ENCODE data around the gene DNAJC18. TPM values are rescaled to one million over a fixed set of nuclear protein-coding genes. Genes with fewer than 3 reads are reported as not detected.

Gene DNAJC18
- total and polyA plus RNA-seq, 4 donors = 0.66 to 1.8 (median 0.83) TPM

DNA sequence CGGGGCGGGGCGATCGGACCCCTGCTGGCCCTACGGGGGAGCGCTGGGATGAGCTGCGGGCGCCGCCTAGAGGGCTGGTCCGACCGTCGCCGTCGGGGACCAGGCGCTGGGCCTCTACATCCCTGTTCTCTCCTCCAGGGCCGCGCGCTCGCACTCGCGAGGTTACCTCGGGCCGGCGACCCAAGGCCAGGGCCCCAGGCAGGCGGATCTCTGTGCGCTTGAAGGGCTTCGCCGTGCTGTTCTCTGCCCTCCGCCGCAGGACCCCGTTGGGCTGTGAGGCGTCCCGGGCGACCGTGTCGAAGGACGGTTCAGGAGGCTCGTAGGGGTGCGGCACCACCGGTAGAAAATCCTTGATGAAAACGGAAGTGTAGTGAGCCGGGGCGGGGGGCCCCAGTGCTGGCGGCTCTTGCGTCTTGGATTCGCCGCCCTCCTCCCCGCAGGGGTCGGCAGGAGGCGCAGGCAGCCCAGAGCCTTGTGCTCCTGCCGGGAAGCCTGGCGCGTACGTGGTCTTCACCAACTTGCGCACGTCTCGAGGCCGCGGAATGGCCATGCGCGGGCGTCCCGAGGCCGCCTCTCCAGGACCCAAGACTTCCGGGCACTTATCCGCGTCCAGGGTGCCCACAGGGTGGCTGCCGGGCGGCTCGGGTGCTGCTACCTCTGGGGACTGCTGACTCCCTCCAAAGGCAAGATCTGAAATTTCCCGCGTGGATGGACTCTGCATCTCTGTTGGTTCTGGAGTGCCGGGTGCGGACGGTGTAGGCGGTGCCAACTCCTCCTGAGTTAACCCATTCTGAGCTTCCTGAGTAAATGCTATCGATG lies 46.4 kb downstream of the DNAJC18 start:
- Histone ChIP-seq H3K36me3 (ENCODE audit: control insufficient read depth in 4 of 4, insufficient read depth in 3 of 4, low read depth in 1 of 4, low read length in 3 of 4) (peaks cover 0 to 1% (median 0%) of the 10 kb centered on the region in 4 donors), H3K27me3 (ENCODE audit: control insufficient read depth in 4 of 4, insufficient read depth in 4 of 4, low read length in 3 of 4) (peaks cover 0 to 3% (median 0%) of the 10 kb centered on the region in 4 donors), H3K9ac (ENCODE audit: low read depth in 1 of 2, low read length in 2 of 2) (no peak overlapping the region), H3K4me1 (ENCODE audit: control insufficient read depth in 4 of 4, insufficient read depth in 4 of 4, low read length in 3 of 4) (peaks cover 9 to 19% (median 17%) of the 10 kb centered on the region in 4 donors), H3K4me3 (ENCODE audit: low read depth in 1 of 3, low read length in 3 of 3) (peak overlapping the region in 2 of 3 donors; percentile 53 to 59), H3K9me3 (ENCODE audit: control insufficient read depth in 4 of 4, low read length in 3 of 4) (no peaks in the 10 kb centered on the region), H3K27ac (ENCODE audit: low read depth in 1 of 2, low read length in 2 of 2) (no peak overlapping the region)
- no peak for TF ChIP-seq NR2F2 (IDR thresholded peaks at IDR 0.05)
- TF ChIP-seq RAD21 (IDR thresholded peaks at IDR 0.05) = peak; percentile 44 to 58
- TF ChIP-seq, protein P1, sequence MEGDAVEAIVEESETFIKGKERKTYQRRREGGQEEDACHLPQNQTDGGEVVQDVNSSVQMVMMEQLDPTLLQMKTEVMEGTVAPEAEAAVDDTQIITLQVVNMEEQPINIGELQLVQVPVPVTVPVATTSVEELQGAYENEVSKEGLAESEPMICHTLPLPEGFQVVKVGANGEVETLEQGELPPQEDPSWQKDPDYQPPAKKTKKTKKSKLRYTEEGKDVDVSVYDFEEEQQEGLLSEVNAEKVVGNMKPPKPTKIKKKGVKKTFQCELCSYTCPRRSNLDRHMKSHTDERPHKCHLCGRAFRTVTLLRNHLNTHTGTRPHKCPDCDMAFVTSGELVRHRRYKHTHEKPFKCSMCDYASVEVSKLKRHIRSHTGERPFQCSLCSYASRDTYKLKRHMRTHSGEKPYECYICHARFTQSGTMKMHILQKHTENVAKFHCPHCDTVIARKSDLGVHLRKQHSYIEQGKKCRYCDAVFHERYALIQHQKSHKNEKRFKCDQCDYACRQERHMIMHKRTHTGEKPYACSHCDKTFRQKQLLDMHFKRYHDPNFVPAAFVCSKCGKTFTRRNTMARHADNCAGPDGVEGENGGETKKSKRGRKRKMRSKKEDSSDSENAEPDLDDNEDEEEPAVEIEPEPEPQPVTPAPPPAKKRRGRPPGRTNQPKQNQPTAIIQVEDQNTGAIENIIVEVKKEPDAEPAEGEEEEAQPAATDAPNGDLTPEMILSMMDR (IDR thresholded peaks at IDR 0.05; ENCODE audit: low read depth, low read length, missing input control) = peak; percentile 48
- WGBS = 6% methylated on average over 77 of the region's 77 CpGs
- peak; percentile 55 for DNase-seq (ENCODE audit: low spot score)

DNA sequence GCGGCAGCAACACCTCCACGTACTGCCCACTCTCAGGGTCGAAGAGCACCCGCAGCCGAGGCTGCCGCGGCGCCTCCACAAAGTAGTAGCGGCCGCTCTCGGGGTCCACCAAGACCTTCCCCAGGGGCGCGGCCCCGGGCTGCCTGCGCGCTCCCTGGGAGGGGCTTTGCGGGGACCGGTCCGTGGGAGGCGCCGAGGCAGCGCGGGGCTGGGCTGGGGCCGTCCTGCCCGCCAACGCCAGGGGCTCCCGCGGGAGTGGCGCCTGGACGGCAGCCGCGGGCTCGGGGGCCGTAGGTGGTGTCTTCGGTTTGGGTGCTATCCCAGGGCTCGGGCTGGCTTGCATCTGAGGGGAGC lies 47.0 kb downstream of the DNAJC18 start:
- Histone ChIP-seq H3K9me3 (ENCODE audit: control insufficient read depth in 4 of 4, low read length in 3 of 4) (no peaks in the 10 kb centered on the region), H3K36me3 (ENCODE audit: control insufficient read depth in 4 of 4, insufficient read depth in 3 of 4, low read depth in 1 of 4, low read length in 3 of 4) (peaks cover 0 to 1% (median 0%) of the 10 kb centered on the region in 4 donors), H3K27me3 (ENCODE audit: control insufficient read depth in 4 of 4, insufficient read depth in 4 of 4, low read length in 3 of 4) (peaks cover 0 to 3% (median 0%) of the 10 kb centered on the region in 4 donors), H3K4me3 (ENCODE audit: low read depth in 1 of 3, low read length in 3 of 3) (peak overlapping the region in 1 of 3 donors; percentile 13), H3K4me1 (ENCODE audit: control insufficient read depth in 4 of 4, insufficient read depth in 4 of 4, low read length in 3 of 4) (peaks cover 9 to 19% (median 17%) of the 10 kb centered on the region in 4 donors), H3K27ac (ENCODE audit: low read depth in 1 of 2, low read length in 2 of 2) (no peak overlapping the region), H3K9ac (ENCODE audit: low read depth in 1 of 2, low read length in 2 of 2) (no peak overlapping the region)
- no peak for TF ChIP-seq GABPA (IDR thresholded peaks at IDR 0.05 in 1 of 2, conservative IDR thresholded peaks at IDR 0.05 in 1 of 2)
- TF ChIP-seq HNF4A (conservative IDR thresholded peaks at IDR 0.05) = no peak
- TF ChIP-seq, protein P1 (IDR thresholded peaks at IDR 0.05; ENCODE audit: low read depth, low read length, missing input control) = no peak
- TF ChIP-seq, protein P2, sequence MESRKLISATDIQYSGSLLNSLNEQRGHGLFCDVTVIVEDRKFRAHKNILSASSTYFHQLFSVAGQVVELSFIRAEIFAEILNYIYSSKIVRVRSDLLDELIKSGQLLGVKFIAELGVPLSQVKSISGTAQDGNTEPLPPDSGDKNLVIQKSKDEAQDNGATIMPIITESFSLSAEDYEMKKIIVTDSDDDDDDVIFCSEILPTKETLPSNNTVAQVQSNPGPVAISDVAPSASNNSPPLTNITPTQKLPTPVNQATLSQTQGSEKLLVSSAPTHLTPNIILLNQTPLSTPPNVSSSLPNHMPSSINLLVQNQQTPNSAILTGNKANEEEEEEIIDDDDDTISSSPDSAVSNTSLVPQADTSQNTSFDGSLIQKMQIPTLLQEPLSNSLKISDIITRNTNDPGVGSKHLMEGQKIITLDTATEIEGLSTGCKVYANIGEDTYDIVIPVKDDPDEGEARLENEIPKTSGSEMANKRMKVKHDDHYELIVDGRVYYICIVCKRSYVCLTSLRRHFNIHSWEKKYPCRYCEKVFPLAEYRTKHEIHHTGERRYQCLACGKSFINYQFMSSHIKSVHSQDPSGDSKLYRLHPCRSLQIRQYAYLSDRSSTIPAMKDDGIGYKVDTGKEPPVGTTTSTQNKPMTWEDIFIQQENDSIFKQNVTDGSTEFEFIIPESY (IDR thresholded peaks at IDR 0.05) = no peak
- TF ChIP-seq JUND (IDR thresholded peaks at IDR 0.05) = no peak
- TF ChIP-seq HNF4G (IDR thresholded peaks at IDR 0.05) = no peak
- TF ChIP-seq EGR1 (IDR thresholded peaks at IDR 0.05; ENCODE audit: low read depth in 2 of 2) = no peak
- TF ChIP-seq, protein P3, sequence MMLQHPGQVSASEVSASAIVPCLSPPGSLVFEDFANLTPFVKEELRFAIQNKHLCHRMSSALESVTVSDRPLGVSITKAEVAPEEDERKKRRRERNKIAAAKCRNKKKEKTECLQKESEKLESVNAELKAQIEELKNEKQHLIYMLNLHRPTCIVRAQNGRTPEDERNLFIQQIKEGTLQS (IDR thresholded peaks at IDR 0.05) = no peak
- no peak for TF ChIP-seq SP1 (IDR thresholded peaks at IDR 0.05)
- WGBS = 23% methylated on average over 36 of the region's 36 CpGs
- no peak for DNase-seq (ENCODE audit: low spot score)

Data from liver (tissue), 9 donors.